ENCODE measurements around the gene EIPR1.

DNA sequence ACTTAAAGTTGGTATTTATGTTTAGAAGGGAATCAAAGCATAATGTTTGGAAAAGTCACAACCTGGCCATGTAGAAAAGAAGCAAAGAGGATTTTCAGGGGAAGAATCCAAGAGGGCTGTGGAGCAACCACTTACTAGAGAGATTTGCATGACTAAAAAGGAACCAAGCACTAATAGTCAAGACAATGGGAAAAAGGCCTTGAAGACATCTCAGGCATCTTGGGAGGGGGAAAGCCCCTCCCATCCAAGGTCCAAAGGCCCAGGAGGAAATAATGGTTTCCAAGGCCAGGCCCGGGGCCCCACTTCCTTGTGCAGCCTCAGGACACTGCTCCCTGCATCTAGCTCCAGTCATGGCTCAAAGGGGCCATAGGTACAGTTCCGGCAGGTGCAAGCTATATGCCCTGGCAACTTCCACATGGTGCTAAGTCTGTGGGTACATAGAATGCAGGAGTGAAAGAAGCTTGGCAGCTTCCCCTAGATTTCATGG, 128.1 kb downstream of the EIPR1 start:
- no peak for TF ChIP-seq GATA3 (IDR thresholded peaks at IDR 0.05; ENCODE audit: borderline replicate concordance)
- TF ChIP-seq, protein P1, sequence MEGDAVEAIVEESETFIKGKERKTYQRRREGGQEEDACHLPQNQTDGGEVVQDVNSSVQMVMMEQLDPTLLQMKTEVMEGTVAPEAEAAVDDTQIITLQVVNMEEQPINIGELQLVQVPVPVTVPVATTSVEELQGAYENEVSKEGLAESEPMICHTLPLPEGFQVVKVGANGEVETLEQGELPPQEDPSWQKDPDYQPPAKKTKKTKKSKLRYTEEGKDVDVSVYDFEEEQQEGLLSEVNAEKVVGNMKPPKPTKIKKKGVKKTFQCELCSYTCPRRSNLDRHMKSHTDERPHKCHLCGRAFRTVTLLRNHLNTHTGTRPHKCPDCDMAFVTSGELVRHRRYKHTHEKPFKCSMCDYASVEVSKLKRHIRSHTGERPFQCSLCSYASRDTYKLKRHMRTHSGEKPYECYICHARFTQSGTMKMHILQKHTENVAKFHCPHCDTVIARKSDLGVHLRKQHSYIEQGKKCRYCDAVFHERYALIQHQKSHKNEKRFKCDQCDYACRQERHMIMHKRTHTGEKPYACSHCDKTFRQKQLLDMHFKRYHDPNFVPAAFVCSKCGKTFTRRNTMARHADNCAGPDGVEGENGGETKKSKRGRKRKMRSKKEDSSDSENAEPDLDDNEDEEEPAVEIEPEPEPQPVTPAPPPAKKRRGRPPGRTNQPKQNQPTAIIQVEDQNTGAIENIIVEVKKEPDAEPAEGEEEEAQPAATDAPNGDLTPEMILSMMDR (IDR thresholded peaks at IDR 0.05): no peak
- no peak for TF ChIP-seq JUNB (IDR thresholded peaks at IDR 0.05)
- no peak for TF ChIP-seq CEBPB (IDR thresholded peaks at IDR 0.05)
- no peak for TF ChIP-seq KDM1A (IDR thresholded peaks at IDR 0.05; ENCODE audit: low read depth)
- TF ChIP-seq RAD21 (conservative IDR thresholded peaks at IDR 0.05 in 1 of 2, IDR thresholded peaks at IDR 0.05 in 1 of 2): no peak
